ENCODE measurements around the gene KLF12. TPM values are rescaled to one million over a fixed set of nuclear protein-coding genes. Genes with fewer than 3 reads are reported as not detected.

KLF12 gene
- polyA plus RNA-seq, 6 donors from 2014 or later = 13.8 to 23.5 (median 17.4) TPM

DNA sequence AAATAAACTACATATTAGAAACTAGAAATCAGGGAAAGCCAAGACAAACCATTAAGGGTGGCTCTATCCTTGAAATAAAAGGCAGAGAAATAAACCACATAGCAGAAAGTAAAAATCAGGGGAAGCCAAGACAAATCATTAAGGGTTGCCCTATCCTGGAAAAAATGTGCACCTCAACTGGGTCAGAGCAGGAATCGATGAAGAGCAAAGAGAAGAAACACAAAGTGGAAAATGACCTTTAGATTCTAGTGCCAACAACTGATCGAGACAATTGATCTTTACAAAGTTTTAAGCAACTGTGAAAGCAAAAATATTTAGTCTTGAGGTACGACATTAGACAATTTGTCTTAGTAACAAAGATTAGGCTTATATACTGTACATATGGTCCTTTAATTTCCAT lies 26.6 kb downstream of the KLF12 start:
- ATAC-seq (ENCODE audit: low read depth in 2 of 2) = no peak
- peaks cover 0 to 4% (median 0%) of the 10 kb centered on the region in 7 donors for H3K9me3 Mint-ChIP-seq
- peak overlapping the region in 1 of 6 donors; percentile 43 for H3K27ac Mint-ChIP-seq
- no peak overlapping the region for H3K4me3 Mint-ChIP-seq
- peaks cover 0 to 7% of the 10 kb centered on the region in 2 donors for H3K36me3 Mint-ChIP-seq
- no peak for DNase-seq
- H3K27me3 Mint-ChIP-seq = no peaks in the 10 kb centered on the region
- peaks cover 28 to 39% (median 29%) of the 10 kb centered on the region in 3 donors for H3K4me1 Mint-ChIP-seq

DNA sequence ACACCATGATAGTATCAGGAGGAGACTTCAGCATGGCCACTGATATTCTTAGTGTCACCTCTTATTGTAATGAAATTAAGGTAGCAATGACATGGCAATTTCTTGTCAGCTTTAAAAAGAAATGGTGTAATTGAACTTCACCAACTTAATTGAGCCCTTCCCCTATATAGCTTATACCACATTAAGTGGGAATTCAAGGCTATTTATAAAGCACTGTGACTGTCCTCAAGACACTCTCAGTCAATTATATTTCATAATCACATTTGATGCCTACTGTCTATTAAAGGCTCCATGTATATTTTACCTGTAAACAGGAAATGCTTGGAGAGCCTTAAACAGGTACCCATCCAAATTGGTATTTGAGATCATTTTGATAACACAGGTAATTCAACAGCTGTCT lies 28.3 kb downstream of the KLF12 start:
- Mint-ChIP-seq H3K4me3 (no peak overlapping the region), H3K36me3 (peaks cover 8 to 13% of the 10 kb centered on the region in 2 donors), H3K27me3 (no peaks in the 10 kb centered on the region), H3K27ac (no peak overlapping the region), H3K4me1 (peaks cover 34 to 52% (median 39%) of the 10 kb centered on the region in 3 donors), H3K9me3 (peaks cover 0 to 7% (median 0%) of the 10 kb centered on the region in 7 donors)
- ATAC-seq (ENCODE audit: low read depth in 2 of 2) = no peak
- no peak for DNase-seq

DNA sequence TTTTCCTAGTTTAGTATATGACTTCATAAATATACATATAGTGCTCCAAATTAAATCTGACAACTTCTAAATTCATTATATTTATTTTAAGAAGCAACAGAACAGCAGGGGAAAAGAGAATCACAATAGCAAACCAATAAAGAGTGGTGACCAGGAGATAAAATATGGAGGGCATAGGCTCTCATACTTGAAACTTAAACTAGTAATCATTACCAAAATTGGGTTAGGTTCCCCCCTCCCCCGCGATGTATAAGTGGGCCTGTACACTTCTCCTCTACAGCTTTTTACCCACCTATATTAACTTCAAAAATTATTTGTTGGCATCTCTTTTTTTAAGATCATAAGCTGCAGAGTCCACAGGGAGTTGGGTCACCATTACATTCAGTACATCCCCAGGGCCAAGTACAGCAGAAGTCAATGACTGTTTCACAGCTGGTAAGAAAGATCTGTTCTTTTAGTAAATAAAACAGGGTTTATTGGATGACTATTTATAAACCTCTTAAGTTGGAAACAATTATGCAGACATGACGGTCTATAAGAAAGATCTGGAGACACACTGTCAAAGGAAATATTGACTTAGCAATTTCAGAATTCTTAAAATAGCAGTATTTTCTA lies 29.4 kb downstream of the KLF12 start:
- peaks cover 10 to 14% of the 10 kb centered on the region in 2 donors for H3K36me3 Mint-ChIP-seq
- H3K4me1 Mint-ChIP-seq = peaks cover 29 to 48% (median 33%) of the 10 kb centered on the region in 3 donors
- no peak for ATAC-seq (ENCODE audit: low read depth in 2 of 2)
- no peak for DNase-seq
- no peaks in the 10 kb centered on the region for H3K27me3 Mint-ChIP-seq
- no peak overlapping the region for H3K4me3 Mint-ChIP-seq
- peaks cover 0 to 6% (median 0%) of the 10 kb centered on the region in 7 donors for H3K9me3 Mint-ChIP-seq
- H3K27ac Mint-ChIP-seq = peak overlapping the region in 2 of 6 donors; percentile 16 to 21

DNA sequence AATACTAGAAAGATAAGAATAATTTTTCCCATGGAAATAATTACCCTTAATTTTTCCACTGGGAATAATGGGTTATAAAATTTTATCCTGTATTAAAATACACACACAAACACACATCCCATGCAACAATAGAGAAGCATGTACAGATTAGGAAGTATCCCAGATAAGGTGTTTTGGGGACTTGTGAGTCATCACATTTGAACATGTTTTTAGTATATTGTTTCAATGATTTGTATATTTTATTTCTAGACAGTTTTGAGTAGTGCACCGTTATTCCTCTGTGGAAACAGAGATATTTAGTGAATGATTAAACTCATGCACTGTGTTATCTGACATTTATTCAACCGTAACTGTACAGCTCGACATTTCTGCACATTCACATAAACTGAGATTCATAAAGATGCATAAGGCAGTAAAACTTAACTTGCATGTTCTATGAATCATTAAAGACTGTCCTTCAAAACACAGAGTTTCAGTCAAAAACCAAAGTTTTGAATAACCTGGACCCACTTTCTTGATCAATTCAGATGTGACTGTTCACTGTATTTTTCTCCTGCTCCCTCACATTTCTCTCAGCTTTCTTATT lies 30.1 kb downstream of the KLF12 start:
- Mint-ChIP-seq H3K9me3 (peaks cover 0 to 6% (median 0%) of the 10 kb centered on the region in 7 donors), H3K27ac (peak overlapping the region in 1 of 6 donors; percentile 16), H3K4me1 (peaks cover 32 to 51% (median 36%) of the 10 kb centered on the region in 3 donors), H3K36me3 (peaks cover 10 to 14% of the 10 kb centered on the region in 2 donors), H3K4me3 (no peak overlapping the region), H3K27me3 (no peaks in the 10 kb centered on the region)
- DNase-seq (no peak), ATAC-seq (ENCODE audit: low read depth in 2 of 2) (no peak)

DNA sequence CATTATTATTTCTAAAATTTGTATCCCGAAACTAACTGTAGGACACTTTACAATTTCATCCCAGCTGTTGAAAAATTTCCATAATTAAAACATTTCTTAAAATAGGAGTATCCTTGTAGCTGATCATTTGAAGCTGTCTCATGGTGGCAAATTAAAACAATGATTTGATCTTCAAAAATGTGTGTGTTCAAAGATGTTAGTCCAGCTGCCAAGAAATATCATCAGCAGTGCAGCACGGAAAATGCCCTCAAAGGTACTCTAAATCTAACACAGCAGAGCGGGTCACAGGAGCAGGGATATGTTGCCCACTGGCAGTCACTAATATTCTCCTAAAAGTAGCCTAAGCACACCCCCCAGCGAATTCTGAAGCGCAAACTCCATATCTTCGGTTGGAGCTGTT lies 31.0 kb downstream of the KLF12 start:
- peaks cover 32 to 55% (median 34%) of the 10 kb centered on the region in 3 donors for H3K4me1 Mint-ChIP-seq
- H3K9me3 Mint-ChIP-seq = peaks cover 0 to 6% (median 0%) of the 10 kb centered on the region in 7 donors
- peaks cover 10 to 14% of the 10 kb centered on the region in 2 donors for H3K36me3 Mint-ChIP-seq
- no peaks in the 10 kb centered on the region for H3K27me3 Mint-ChIP-seq
- no peak overlapping the region for H3K27ac Mint-ChIP-seq
- ATAC-seq (ENCODE audit: low read depth in 2 of 2) (no peak), DNase-seq (no peak)
- no peak overlapping the region for H3K4me3 Mint-ChIP-seq

GRCh38 chr13:74102691-74103090 lies 31.5 kb downstream of the KLF12 start:
- Mint-ChIP-seq H3K27me3 (no peaks in the 10 kb centered on the region), H3K4me1 (peaks cover 32 to 55% (median 34%) of the 10 kb centered on the region in 3 donors), H3K27ac (peak overlapping the region in 1 of 6 donors; percentile 5), H3K36me3 (peaks cover 10 to 13% of the 10 kb centered on the region in 2 donors), H3K9me3 (peaks cover 0 to 6% (median 0%) of the 10 kb centered on the region in 7 donors), H3K4me3 (no peak overlapping the region)
- no peak for DNase-seq
- ATAC-seq (ENCODE audit: low read depth in 2 of 2) = no peak

DNA sequence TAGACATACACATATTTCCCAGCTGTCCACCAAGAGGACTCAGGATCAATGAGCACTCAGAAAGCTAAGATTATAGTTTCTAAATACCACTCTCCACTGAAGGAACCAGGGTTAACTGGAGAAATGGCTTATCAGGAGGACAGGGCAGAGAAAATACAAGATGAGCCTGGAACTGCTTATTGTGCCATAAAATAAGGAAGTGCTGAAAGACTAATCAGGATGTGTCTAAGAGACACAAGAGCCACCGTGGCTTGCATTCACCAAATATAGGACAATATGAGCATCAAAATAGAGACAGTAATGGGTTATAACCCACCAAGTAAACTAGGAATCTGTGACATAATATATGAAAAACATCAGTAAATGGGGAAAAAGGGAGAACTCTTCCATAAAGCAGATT lies 32.8 kb downstream of the KLF12 start:
- DNase-seq (no peak), ATAC-seq (ENCODE audit: low read depth in 2 of 2) (peak; percentile 59 to 63)
- no peaks in the 10 kb centered on the region for H3K27me3 Mint-ChIP-seq
- peak overlapping the region in 4 of 6 donors; percentile 5 to 74 (median 16) for H3K27ac Mint-ChIP-seq
- peak overlapping the region in 2 of 8 donors; percentile 2 to 36 for H3K4me3 Mint-ChIP-seq
- H3K36me3 Mint-ChIP-seq = peaks cover 8 to 10% of the 10 kb centered on the region in 2 donors
- peaks cover 0 to 4% (median 0%) of the 10 kb centered on the region in 7 donors for H3K9me3 Mint-ChIP-seq
- peaks cover 34 to 62% (median 37%) of the 10 kb centered on the region in 3 donors for H3K4me1 Mint-ChIP-seq

- H3K4me1 Mint-ChIP-seq = peaks cover 41 to 59% (median 51%) of the 10 kb centered on the region in 3 donors
- H3K36me3 Mint-ChIP-seq = peaks cover 8 to 10% of the 10 kb centered on the region in 2 donors
- no peaks in the 10 kb centered on the region for H3K27me3 Mint-ChIP-seq
- H3K4me3 Mint-ChIP-seq = no peak overlapping the region
- H3K27ac Mint-ChIP-seq = peak overlapping the region in 1 of 6 donors; percentile 66
- no peak for DNase-seq
- peaks cover 0 to 4% (median 0%) of the 10 kb centered on the region in 7 donors for H3K9me3 Mint-ChIP-seq
- no peak for ATAC-seq (ENCODE audit: low read depth in 2 of 2)
These were observed 36.1 kb downstream of the KLF12 start for GRCh38 chr13:74098077-74098476.

- H3K4me3 Mint-ChIP-seq = no peak overlapping the region
- H3K27ac Mint-ChIP-seq = peak overlapping the region in 1 of 6 donors; percentile 34
- ATAC-seq (ENCODE audit: low read depth in 2 of 2) (no peak), DNase-seq (no peak)
- peaks cover 42 to 59% (median 54%) of the 10 kb centered on the region in 3 donors for H3K4me1 Mint-ChIP-seq
- peaks cover 0 to 4% (median 0%) of the 10 kb centered on the region in 7 donors for H3K9me3 Mint-ChIP-seq
- peaks cover 8 to 10% of the 10 kb centered on the region in 2 donors for H3K36me3 Mint-ChIP-seq
- H3K27me3 Mint-ChIP-seq = no peaks in the 10 kb centered on the region
These were observed 37.1 kb downstream of the KLF12 start for GRCh38 chr13:74097116-74097515.

DNA sequence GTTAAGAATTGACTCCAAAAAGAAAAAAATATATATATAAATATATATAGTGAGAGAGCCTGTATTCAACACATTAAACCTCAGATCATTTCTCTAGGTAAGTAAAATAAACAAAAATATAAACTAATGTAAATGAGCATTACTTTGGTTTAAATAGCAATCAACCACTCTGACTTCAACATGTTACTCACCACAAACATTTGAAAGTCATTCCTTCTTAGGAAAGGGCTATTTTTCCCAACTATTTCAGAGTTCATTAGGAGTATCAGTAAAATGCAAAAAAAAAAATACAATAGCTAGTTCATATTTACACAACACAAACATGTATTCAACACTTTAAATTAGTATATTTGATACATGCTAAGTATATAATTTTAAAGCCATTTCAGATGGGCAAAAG lies 40.5 kb downstream of the KLF12 start:
- Mint-ChIP-seq H3K4me3 (no peak overlapping the region), H3K27me3 (no peaks in the 10 kb centered on the region), H3K27ac (peak overlapping the region in 1 of 6 donors; percentile 80), H3K4me1 (peaks cover 40 to 56% (median 44%) of the 10 kb centered on the region in 3 donors), H3K36me3 (no peaks in the 10 kb centered on the region), H3K9me3 (no peaks in the 10 kb centered on the region)
- no peak for ATAC-seq (ENCODE audit: low read depth in 2 of 2)
- no peak for DNase-seq

- ATAC-seq (ENCODE audit: low read depth in 2 of 2) (peak; percentile 14 to 38), DNase-seq (no peak)
- no peaks in the 10 kb centered on the region for H3K36me3 Mint-ChIP-seq
- H3K4me3 Mint-ChIP-seq = peak overlapping the region in 7 of 8 donors; percentile 19 to 70 (median 51)
- peaks cover 42 to 59% (median 52%) of the 10 kb centered on the region in 3 donors for H3K4me1 Mint-ChIP-seq
- H3K27me3 Mint-ChIP-seq = no peaks in the 10 kb centered on the region
- H3K9me3 Mint-ChIP-seq = no peaks in the 10 kb centered on the region
- H3K27ac Mint-ChIP-seq = peak overlapping the region; percentile 41 to 86 (median 83)
These were observed 41.5 kb downstream of the KLF12 start for GRCh38 chr13:74092711-74093110.

- Mint-ChIP-seq H3K4me1 (peaks cover 42 to 59% (median 57%) of the 10 kb centered on the region in 3 donors), H3K4me3 (peak overlapping the region in 4 of 8 donors; percentile 2 to 64 (median 44)), H3K27me3 (no peaks in the 10 kb centered on the region), H3K27ac (peak overlapping the region in 5 of 6 donors; percentile 5 to 94 (median 80)), H3K9me3 (no peaks in the 10 kb centered on the region), H3K36me3 (no peaks in the 10 kb centered on the region)
- no peak for DNase-seq
- no peak for ATAC-seq (ENCODE audit: low read depth in 2 of 2)
These were observed 43.2 kb downstream of the KLF12 start for GRCh38 chr13:74090869-74091605.

DNA sequence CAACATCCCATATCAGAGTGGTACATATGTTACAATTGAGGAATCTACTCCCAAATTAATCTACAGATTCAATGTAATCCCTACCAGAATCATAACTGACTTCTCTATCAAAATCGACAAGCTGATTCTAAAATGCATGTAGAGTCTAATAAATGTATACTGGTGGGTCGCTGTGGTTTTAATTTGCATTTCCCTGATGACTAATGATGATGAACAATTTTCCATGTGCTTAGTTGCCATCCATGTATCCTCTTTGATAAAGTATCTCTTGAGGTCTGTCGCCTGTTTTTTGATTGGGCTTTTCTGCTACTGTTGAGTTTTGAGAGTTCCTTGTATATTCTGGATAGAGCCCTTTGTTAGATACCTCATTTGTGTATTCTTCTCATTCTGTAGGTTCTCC lies 43.8 kb downstream of the KLF12 start:
- DNase-seq = no peak
- H3K4me3 Mint-ChIP-seq = no peak overlapping the region

More for the DNA sequence above, 43.8 kb downstream of the KLF12 start:
- Mint-ChIP-seq H3K36me3 (no peaks in the 10 kb centered on the region), H3K27me3 (no peaks in the 10 kb centered on the region), H3K4me1 (peaks cover 38 to 55% (median 55%) of the 10 kb centered on the region in 3 donors), H3K27ac (no peak overlapping the region), H3K9me3 (no peaks in the 10 kb centered on the region)
- ATAC-seq (ENCODE audit: low read depth in 2 of 2) = no peak
